ENCODE results near the gene MAP3K20. TPM values are rescaled to one million over a fixed set of nuclear protein-coding genes. Genes with fewer than 3 reads are reported as not detected.

The MAP3K20 gene
- total and polyA plus RNA-seq, 2 of the 8 experiments (the other 6 are each of a cell fraction or from before 2014, with no cell fraction given) = 3.1 to 11.1 TPM

GRCh38 chr2:173028671-173029070 lies 47.0 kb upstream of the MAP3K20 start (continued):
- TF ChIP-seq SUZ12 (IDR thresholded peaks at IDR 0.05; ENCODE audit: low read length) = no peak
- TF ChIP-seq TAF7 (optimal IDR thresholded peaks at IDR 0.05; ENCODE audit: borderline replicate concordance, low read depth, low read length) = no peak
- no peak for TF ChIP-seq ASH2L (IDR thresholded peaks at IDR 0.05; ENCODE audit: low read length)
- no peak for TF ChIP-seq SIRT6 (IDR thresholded peaks at IDR 0.05; ENCODE audit: low read length)
- TF ChIP-seq SP2 (IDR thresholded peaks at IDR 0.05; ENCODE audit: low read length) = no peak
- TF ChIP-seq FOSL1 (IDR thresholded peaks at IDR 0.05; ENCODE audit: insufficient read depth, low read depth, low read length) = no peak
- no peak for TF ChIP-seq RFX5 (IDR thresholded peaks at IDR 0.05; ENCODE audit: borderline replicate concordance, low read depth, low read length)

Data from H1 (cell line).